HG02973 (cell line): ENCODE measurements around the gene DCC.
"Not testable (repeated sequence)": the region's sequence is repeated elsewhere in the genome, so short reads cannot be mapped to it uniquely, and the experiment has no call there.

Experiments used
- ATAC-seq: cut with Tn5 transposase; IDR thresholded peaks from one replicate; pipeline ENCODE4 v1.9.1; 2021; ENCODE audit warnings: moderate library complexity; ENCODE audit not compliant: unreplicated experiment

Gene DCC

DNA sequence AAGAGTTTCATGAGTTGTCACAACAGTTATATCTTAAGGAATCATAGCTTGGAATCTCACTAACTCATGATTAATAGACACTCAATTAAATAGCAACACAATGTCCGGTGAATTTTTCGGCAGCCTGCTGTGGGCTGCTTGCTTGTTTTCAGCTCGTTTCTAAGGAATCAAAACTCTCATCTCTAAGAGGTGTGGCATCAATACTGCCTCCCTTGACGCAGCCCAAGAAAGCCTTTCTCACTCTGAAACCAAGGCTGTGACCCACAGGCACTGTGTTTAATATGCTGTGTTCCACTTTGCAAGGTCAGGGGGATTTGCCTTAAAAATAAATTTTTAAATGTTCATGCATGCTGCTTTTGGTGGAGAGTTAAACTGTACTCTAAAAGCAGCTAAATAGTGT is 5.4 kb downstream of the DCC start:
- no peak for ATAC-seq

DNA sequence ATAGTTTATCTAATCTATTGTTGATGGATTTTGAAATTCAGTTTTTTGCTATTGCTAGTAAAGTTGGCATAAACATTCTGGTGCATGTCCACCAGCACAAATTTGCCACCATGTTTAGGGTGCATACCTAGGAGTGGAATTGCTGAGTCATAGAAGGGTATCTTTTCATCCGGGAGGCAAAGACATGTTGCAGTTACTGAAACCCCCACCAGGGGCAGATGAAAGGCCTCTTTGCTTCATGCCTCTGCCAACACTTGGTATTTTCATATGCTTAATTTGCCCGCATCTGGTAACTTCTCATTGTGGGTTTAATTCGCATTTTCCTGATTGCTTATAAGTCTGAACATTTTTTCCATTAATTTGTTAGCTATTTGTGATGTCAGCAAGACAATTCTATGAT is 8.2 kb downstream of the DCC start:
- ATAC-seq, result no peak

DNA sequence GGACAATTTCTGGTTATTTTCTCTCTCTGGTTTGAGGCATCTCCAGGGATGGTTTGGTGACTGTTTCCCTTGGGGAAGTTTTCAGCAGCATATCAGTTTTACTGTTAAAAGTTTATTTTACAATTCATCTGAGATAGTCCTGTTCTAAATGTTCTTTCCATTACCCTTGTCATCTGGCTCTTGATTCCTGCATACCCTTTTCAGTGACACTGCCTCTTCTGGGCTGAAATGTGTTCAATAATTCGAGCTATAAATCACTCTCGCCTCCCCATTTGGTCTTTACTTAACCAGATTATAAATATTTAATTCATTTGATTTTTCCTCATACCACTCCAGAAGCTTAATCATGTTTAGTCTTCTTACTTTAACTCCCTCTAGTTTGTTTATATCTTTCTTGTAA is 9.5 kb downstream of the DCC start:
- ATAC-seq, result no peak

DNA sequence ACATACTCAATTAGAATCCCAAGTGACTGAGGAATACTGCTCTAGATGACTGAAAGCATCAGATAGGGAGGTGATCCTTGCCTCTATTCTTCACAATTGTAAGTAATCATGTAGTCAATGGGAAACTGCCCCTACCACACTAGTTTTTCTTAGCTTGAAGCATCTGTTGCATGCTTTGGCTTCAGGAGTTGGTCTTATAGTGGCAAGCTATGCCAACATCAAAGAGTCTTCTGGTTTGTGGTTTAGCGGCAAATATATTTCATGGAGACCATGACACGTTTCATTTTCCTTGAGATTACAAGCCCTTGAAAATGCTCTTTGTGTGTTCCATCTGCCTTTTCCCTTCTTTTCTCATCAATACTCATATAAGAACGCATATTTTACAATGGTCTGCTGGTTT is 12.9 kb downstream of the DCC start:
- no peak for ATAC-seq

DNA sequence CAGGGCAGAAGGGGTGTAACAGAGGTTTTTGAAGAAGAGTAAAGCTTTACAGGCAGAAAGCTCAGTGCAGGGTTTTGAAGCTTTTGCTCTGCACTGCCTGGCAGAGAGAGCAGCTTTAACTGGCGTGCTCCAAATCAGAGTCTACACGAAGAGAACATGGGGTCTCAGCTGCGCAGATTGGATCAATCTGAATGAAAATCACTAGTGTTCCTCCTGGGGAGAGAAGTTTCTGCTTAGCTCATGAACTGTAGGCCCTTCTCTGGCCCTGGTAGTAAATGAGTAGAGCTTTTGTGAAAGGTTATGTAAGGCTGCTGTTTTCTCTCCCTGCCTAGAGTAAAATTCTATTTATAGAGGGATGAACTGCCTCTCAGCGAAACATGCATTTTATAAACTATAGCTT is 13.6 kb downstream of the DCC start:
- no peak for ATAC-seq

DNA sequence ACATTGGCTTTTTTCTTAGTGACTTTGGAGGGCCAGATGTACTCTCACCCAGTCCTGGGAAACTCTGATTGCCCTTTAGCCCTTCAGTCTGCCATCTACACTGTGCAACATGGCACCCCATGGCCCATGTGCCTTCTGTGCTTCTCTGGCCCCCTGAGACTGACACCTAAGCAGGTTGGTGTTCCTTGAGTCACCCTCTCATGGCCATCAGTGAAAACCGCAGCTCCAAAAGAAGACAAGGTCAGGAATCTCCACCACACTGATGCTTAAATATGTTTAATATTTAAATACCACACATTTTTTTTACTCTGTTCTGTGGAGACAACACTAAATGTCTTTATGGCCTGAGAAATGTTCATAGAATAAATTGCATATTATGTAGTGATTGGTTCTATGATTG is 23.9 kb downstream of the DCC start:
- no peak for ATAC-seq

DNA sequence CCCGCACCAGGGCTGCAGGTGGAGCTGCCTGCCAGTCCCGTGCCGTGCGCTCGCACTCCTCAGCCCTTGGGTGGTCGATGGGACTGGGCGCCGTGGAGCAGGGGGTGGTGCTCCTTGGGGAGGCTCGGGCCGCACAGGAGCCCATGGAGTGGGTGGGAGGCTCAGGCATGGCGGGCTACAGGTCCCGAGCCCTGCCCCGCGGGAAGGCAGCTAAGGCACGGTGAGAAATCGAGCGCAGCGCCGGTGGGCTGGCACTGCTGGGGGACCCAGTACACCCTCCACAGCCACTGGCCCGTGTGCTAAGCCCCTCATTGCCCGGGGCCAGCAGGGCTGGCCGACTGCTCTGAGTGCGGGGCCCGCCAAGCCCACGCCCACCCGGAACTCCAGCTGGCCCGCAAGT is 26.9 kb downstream of the DCC start:
- ATAC-seq, result not testable (repeated sequence)

DNA sequence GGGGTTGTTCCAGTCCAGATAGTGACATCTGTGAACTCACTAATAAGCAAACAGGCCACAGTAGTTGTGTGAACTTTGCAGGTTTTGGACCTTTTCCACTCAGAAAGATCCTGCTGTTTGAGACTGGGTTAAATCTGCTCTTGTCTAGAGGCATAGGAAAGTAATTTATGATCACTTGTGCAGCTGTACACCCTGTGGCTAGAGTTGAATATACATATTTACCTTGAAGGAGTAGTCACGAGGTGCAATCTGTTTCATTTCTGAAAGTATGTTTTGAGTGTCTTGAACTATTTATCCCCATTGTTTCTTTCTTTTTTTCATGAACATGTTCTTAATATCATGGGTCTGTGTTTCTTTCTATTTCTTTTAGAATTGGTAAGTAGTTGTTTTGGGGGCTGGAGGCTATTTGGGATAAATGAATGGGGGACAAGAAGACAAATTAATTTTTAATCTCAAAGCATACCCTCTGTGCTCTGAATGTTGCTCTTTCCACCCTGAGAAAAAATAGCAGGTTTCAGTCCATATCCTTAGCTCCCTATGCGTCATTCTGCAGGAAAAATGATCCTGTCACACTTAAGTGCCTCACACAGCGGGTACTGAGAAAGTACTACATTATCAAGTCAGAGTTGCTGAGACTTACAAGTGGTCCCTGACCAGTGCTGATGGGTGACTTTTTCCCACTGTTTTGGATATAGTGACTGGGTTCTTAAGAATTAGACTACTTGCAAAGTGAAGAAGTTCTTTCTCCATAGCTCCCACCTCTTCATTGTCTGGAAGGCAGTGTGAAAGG is 28.2 kb downstream of the DCC start:
- ATAC-seq, result no peak

DNA sequence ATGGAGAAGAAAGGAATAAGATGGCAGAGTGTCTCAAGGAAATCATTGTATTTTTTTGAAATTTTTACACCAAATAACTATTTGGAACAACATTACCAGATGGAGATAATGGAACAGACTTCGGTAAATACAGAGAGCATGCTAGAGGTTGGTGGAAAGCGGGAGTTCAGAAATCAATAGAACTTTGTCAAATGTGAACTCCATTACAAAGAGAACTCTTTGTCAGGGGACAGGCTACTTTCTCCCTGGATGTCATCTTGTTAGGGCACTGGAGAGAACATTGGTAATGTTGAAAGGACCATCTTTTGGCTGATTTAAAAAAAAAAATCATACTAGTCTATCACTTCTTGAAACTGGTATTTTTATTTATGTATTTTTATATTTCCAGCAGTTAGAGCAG is 30.8 kb downstream of the DCC start:
- ATAC-seq, result no peak

DNA sequence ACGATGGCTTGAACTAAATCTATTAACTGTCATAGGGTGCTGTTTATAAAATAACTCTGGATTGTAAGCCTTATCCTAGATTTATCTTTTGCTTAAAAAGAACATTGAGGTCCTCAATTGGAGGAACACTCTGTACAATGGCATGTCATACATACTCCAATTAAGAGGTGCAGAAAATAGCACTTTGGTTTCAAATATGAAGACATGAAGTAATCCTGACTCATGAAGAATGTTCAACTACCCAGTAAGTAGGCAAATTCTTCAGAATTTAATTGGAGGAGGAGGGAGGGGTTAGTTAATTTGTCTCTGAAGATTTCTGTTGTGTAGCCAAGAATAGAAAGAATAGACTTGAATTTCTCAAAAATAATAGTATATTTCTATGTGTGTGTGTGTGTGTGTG is 36.1 kb downstream of the DCC start:
- no peak for ATAC-seq

DNA sequence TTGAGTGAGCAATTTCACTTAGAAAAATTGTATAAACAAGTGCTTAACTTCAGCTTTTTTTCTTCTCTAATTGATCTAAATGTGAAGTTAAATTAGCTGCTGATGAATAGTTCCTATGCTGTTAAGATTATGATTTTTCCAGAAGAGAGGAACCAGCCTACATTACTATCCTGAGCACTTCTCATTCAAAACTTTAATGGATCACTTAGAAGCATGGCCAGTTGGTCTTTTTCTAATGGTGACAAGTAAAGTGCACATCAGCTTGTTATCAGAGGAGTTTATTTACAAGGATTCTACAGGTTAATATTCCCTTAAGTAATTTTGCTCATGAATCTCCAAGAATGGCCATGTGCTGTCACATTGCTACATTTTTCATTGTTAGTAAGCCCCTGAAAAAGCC is 37.1 kb downstream of the DCC start:
- ATAC-seq, result no peak

DNA sequence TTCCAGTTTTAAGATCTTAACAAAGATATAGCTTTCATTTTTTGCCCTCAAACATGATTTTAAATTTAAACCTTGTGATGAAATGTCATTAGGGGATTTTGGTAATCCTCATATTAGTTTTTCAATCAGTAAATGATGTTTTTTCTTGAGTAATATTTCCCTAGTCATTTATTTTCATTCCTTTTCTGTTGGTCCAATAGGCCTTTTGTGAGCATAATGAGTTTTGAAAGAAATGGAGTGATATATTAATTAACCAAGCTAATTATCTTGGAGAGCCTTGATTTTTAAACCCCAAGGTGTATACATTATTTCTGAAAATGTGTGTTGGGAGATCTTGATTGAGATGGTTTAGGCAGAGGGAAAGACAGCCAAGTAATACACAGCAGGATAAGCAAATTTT is 46.3 kb downstream of the DCC start:
- ATAC-seq, result no peak

DNA sequence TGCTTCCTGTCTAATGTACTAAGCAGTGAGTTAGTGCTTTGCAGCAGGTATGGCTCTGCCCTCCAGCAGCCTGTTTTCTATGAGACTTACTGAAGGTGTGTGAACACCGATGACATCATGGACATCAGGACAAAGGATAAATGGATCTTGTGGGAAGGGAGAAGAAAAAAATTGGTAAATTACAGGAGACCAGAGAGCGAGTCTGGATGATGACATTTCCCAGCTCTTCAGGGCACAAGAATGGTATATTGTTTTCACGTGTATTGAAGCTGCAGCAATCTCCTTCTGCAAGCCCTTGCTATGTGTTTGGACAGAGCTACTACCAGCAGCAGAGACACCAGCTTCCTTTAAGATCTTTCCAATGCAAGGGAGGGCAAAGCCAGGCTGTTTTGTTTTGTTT is 47.2 kb downstream of the DCC start:
- no peak for ATAC-seq

DNA sequence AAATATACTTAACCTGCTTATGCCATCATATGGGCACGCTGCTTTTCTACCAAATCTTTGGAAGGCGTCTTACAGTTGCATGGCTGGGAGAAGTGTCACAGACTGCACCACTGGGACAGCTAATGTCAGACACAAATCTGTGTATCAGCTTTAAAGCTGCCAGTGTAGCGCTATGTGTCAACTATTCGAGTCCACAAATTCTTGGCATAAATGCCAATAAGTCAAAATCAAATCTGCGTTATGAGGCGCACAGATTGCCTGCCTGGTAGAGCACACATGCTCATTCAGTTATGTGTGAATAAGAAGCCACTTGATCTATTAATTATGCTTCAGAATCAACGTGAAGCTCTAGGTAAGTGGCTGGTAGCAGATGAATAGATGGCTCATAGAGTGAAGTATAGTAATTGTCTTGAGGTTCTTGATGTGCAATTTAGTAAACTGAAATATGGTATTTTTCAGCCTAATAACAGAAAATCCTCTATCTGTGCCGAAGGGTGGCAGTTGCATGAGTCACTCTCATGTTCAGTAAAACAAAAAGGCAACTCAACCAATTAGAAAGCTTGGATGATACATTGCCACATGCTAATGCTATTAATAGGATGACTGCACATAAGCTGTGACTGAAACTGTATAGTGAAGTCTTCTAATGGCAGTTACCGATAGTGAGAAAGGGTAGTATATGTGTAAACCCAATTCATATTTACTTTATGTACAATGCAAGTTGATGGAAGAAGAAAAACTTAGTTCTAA is 52.0 kb downstream of the DCC start:
- ATAC-seq, result no peak

DNA sequence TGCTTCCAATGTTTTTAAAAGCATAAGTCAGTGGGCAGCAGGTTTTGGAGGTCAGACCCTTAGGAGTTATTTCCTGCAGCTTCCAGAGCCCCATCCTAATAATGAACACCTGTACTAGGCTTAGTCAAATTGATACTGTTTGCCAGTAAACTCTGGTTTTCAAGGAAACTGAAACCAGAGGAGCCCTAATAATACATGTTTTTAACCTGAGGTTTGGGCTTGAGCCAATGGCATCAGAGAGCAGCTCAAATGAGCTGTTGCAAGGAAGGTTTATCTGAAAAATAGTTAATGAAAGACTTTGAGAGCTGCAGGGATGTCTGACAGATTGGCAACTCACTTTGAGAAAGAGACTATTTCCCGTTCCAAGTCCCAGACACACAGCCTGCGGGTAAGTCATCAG is 54.6 kb downstream of the DCC start:
- ATAC-seq, result no peak

DNA sequence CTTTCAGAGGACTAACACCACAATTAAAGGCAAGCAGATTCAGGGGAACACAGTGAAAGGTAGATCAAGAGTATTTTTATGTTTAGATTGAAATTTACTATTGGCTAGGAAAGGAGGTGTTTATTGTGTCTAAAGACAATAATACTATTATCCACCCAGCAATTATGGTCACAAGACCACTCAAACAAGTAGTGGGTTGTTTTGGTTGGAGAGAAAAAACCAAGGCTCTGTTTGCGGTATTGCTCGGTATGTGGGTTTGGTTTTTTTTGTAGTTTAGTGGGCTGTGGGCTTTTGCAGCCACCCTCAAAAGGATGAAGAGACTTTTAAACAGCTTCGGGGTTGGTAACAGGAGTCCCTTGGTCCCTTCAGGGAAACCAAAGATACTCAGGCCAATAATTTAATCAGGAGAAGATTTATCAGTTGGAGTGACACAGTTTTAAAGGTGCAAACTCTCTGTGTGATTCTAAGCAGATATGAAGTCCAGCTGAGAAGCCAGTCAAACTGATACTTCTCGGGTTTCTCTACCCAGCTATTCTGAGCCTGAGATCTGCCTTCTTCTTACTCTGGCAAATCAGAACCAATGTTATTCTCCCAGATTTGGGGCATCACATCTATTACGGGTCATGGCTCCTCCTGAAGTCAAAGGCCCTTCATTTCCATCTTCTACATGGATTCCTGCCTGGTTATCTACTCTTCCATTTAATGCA is 55.3 kb downstream of the DCC start:
- no peak for ATAC-seq

DNA sequence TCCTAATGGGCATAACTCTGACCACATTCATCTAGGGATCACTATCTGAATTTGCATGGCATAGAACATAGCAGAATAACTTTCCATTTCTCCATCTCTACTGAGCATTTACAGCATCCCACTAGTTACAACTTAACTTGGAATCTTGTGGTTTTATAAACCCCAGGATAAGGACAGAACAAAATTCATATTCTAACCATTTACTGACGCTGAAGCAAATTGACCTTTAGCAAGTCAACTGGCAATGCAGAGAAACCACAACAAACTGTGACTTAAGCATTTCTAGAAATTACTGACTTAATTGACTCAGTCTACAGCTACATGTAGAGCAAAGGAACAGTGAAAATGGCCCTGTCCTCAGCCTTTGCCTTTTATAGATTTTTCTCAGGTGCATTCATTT is 61.2 kb downstream of the DCC start:
- ATAC-seq, result no peak

DNA sequence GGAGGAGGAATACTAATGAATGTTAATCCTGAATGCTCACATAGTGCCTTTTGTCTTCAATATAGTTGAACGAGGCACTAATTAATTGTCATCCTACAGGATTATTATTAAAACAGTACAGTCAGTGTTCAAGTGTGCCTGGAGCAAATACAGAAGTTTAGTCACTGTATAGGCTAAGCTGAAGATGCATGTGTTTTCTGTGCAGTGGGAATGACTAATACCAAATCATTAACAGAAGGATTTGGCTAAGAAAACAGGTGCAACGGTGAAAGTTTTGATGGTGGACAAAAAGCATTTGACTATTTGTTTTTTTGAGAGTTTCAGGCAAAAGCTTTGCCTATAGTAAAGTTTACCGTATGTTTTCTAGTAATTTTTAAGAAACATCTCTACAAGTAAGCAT is 62.8 kb downstream of the DCC start:
- no peak for ATAC-seq

DNA sequence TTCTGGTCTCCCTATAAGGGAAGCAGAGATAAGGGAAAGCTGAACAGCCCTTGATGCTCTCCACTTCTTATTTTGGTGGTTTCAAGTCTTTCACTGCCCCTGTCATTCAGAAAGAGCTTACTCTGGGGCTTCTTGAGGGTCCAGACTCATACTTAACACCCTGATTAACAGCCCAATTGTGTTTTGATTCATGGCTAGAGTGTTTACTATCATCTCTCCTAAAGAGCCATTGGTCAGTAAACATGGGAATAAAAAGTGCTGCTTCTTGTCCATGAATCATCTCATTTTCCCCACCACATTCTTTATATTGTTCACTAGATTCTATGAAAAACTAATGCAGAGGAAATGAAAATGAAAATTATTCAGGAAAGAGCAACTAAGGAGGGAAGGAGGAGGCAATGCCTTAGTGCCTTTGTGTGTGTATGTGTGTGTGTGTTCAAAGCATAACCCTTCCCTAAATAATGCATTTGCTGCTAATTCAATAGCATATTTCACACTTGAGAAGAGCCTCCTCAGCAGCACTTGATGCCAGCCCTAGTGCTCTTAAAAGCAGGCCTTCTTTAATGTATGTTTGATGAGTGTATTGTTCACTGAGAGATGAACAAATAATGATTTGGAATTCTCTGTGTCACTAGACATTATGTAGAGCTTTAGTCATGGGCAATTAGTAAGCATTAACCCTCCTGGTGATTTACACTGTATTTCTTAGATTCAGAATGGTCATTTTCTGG is 63.5 kb downstream of the DCC start:
- ATAC-seq, result no peak

DNA sequence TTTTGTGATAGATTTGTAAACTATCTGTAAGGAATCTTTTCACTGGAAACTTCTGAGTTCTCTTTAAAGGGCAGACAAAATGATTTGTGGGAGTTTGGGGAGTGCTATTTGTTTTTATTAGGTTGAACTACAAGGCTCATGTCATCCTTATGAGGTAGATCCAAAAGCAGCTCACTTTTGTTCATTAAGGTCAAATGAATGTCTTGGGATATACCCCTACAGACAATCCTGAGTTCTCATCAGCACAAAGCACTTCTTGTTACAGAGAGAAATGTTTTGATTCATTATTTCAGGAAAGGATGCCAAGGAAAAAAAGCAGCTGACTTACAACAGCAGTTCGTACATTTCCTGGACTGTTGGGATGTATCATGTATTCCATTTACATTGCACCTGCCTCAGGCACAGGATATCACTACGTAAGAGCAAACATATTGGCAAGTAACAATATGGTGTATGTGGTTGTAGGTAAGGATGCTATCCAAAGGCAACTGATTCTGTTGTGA is 68.9 kb downstream of the DCC start:
- no peak for ATAC-seq

DNA sequence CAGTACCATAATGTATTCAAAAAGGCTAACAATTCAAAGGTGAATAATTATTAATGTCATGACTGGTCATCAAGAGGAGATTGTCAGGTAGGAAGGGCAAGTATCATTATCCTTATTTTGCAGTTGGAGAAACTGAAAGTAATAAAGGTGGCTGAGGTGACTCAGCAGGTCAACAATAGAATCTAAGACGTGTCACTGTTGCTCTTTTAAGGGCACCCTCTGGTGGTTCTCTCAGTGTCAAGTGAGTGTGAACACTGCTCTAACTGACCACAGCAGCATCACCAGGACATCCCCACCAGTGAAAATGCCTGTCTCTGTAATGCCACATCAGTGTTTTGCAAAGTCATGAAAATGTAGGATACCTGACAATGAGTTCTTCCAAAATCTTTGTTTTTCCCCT is 69.7 kb downstream of the DCC start:
- peak; percentile 78 for ATAC-seq
